Measurements from ENCODE around the gene CFAP45.

DNA sequence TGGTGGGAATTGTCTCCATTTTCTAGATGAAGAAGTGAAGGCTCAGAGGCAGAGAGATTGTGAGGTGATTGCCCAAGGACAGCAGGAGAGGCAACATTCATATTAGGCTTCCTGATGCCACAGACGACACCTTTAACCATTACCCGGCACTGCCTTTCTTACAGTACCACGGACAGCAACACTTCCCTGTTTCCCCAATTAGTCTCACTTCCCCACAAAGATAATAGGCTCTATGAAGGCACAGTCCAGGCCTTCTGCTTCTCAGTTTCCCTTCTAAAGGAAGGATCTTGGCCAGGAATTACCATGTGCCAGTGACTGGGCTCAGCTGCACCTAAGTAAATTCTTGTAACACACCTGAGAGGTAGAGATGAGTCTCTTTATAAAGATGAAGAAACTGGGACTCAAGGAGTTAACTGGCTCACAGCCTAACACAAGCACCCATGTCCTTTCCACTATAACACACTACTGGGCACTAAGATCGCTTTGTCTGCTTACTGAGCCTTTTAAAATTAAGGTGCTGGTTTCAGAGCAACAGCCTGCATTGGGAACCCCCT is 35.8 kb upstream of the CFAP45 start:
- TF ChIP-seq YY1 (IDR thresholded peaks at IDR 0.05; ENCODE audit: low read depth), result no peak
- TF ChIP-seq GABPA (IDR thresholded peaks at IDR 0.05; ENCODE audit: low read depth), result no peak
- TF ChIP-seq RAD21 (IDR thresholded peaks at IDR 0.05; ENCODE audit: low read length), result no peak
- no peak for TF ChIP-seq CTCF (IDR thresholded peaks at IDR 0.05)
- TF ChIP-seq SMC3 (IDR thresholded peaks at IDR 0.05; ENCODE audit: low read depth, low read length), result no peak
- TF ChIP-seq, protein P1, sequence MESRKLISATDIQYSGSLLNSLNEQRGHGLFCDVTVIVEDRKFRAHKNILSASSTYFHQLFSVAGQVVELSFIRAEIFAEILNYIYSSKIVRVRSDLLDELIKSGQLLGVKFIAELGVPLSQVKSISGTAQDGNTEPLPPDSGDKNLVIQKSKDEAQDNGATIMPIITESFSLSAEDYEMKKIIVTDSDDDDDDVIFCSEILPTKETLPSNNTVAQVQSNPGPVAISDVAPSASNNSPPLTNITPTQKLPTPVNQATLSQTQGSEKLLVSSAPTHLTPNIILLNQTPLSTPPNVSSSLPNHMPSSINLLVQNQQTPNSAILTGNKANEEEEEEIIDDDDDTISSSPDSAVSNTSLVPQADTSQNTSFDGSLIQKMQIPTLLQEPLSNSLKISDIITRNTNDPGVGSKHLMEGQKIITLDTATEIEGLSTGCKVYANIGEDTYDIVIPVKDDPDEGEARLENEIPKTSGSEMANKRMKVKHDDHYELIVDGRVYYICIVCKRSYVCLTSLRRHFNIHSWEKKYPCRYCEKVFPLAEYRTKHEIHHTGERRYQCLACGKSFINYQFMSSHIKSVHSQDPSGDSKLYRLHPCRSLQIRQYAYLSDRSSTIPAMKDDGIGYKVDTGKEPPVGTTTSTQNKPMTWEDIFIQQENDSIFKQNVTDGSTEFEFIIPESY (IDR thresholded peaks at IDR 0.05; ENCODE audit: borderline replicate concordance, low read depth), result no peak
- TF ChIP-seq MAX (IDR thresholded peaks at IDR 0.05; ENCODE audit: low read depth), result no peak
- no peak for TF ChIP-seq MXI1 (IDR thresholded peaks at IDR 0.05; ENCODE audit: low read depth, low read length)
- no peak for TF ChIP-seq EP300 (IDR thresholded peaks at IDR 0.05; ENCODE audit: borderline replicate concordance in 1 of 2, low read depth in 1 of 2, low read length in 1 of 2)
- no peak for TF ChIP-seq FOXJ3 (CRISPR knock-in tag; IDR thresholded peaks at IDR 0.05)
- TF ChIP-seq TCF12 (IDR thresholded peaks at IDR 0.05), result no peak

Data from SK-N-SH (cell line).